KMS-11 (cell line): Measurements from ENCODE around the gene MYF6.

Experiments
- H2AFZ ChIP-seq: fragments of 200-600 bp; sonication (generic); 2 replicates; pipeline ENCODE4 v1.6.1; 2016; ENCODE audit warnings: antibody characterized with exemption, mixed run types, low read depth
- H3K27ac ChIP-seq: fragments of 200-600 bp; sonication (generic); 2 replicates; pipeline ENCODE4 v1.6.1; 2016; ENCODE audit warnings: mild to moderate bottlenecking, mixed run types
- H3K27me3 ChIP-seq: fragments of 200-600 bp; sonication (generic); 2 replicates; pipeline ENCODE4 v1.6.1; 2017; ENCODE audit warnings: mild to moderate bottlenecking, low read depth, mixed run types, moderate library complexity; ENCODE audit not compliant: insufficient read depth
- H3K36me3 ChIP-seq: fragments of 200-600 bp; sonication (generic); 2 replicates; pipeline ENCODE4 v1.6.1; 2017; ENCODE audit warnings: mild to moderate bottlenecking, mixed run types; ENCODE audit not compliant: insufficient read depth
- H3K4me1 ChIP-seq: fragments of 200-600 bp; sonication (generic); 2 replicates; pipeline ENCODE4 v1.6.1; 2016; ENCODE audit warnings: mild to moderate bottlenecking, low read depth, mixed run types; ENCODE audit not compliant: poor library complexity, severe bottlenecking
- H3K4me2 ChIP-seq: fragments of 200-600 bp; sonication (generic); 2 replicates; pipeline ENCODE4 v1.7.0; 2016; ENCODE audit warnings: mild to moderate bottlenecking, mixed run types
- H3K4me3 ChIP-seq: fragments of 200-600 bp; sonication (generic); IDR thresholded peaks from 2 replicates; pipeline ENCODE4 v1.6.1; 2017; ENCODE audit warnings: low read depth, low read length, mixed read lengths; ENCODE audit not compliant: insufficient read depth
- H3K79me2 ChIP-seq: fragments of 200-600 bp; sonication (generic); 2 replicates; pipeline ENCODE4 v1.6.1; 2016; ENCODE audit warnings: low read depth, mixed run types; ENCODE audit not compliant: insufficient read depth
- H3K9ac ChIP-seq: fragments of 200-600 bp; sonication (generic); 2 replicates; pipeline ENCODE4 v1.6.1; 2016; ENCODE audit warnings: mild to moderate bottlenecking, mixed run types
- H4K20me1 ChIP-seq: fragments of 200-600 bp; sonication (generic); 2 replicates; pipeline ENCODE4 v1.6.1; 2016; ENCODE audit warnings: mild to moderate bottlenecking, mixed run types; ENCODE audit not compliant: insufficient read depth
- TF ChIP-seq, protein P1 (sequence below): fragments of 200-600 bp; sonication (generic); conservative IDR thresholded peaks from 2 replicates; pipeline ENCODE4 v1.6.1; 2017; ENCODE audit warnings: low read depth, mild to moderate bottlenecking, antibody characterized with exemption, low read length, moderate library complexity, mixed read lengths

MYF6 gene

DNA sequence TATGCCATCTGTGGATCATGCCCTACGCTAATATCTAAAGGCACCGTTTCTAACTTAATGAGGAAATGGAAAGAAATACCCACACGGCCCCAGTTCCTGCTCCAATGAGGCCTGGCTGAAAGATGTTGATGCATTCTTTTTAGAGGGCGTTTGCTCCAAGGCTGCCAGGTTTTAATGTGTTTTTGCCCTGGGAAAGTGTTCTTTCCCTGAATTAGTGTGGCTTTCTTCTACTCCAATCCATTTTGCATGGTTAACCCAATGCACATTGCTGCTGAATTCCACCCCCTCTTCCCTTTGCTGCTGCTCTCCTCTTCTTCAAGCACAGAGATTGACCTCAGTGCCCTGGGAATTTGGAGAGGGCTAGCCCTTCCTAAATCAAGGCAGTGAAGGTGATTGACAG is 10.4 kb downstream of the MYF6 start:
- Histone ChIP-seq H3K4me3 (no peak overlapping the region), H3K9ac (no peak overlapping the region), H4K20me1 (no peaks in the 10 kb centered on the region), H3K36me3 (no peaks in the 10 kb centered on the region), H3K4me2 (no peak overlapping the region), H3K4me1 (no peaks in the 10 kb centered on the region), H3K27me3 (no peaks in the 10 kb centered on the region), H3K27ac (no peak overlapping the region), H2AFZ (no peak overlapping the region), H3K79me2 (no peaks in the 10 kb centered on the region)
- TF ChIP-seq, protein P1, sequence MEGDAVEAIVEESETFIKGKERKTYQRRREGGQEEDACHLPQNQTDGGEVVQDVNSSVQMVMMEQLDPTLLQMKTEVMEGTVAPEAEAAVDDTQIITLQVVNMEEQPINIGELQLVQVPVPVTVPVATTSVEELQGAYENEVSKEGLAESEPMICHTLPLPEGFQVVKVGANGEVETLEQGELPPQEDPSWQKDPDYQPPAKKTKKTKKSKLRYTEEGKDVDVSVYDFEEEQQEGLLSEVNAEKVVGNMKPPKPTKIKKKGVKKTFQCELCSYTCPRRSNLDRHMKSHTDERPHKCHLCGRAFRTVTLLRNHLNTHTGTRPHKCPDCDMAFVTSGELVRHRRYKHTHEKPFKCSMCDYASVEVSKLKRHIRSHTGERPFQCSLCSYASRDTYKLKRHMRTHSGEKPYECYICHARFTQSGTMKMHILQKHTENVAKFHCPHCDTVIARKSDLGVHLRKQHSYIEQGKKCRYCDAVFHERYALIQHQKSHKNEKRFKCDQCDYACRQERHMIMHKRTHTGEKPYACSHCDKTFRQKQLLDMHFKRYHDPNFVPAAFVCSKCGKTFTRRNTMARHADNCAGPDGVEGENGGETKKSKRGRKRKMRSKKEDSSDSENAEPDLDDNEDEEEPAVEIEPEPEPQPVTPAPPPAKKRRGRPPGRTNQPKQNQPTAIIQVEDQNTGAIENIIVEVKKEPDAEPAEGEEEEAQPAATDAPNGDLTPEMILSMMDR = no peak

DNA sequence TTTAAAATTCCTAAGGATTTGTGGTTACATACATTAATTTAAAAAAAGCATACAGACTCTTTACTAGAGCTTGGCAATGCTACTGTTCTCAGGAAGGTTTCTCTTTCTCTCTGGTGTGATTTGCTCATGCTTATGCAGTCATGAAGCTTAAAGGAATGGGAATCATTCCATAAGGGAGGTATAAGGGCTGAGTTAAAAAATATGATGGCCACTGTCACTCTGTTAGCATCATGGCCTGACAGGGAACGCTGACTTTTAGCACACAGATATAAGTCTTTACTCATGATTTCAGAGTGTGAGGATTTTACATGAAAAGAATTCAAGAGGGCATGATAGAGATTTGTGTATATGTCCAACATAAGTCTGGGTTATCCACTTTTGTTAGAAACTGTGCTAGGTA is 13.1 kb downstream of the MYF6 start:
- TF ChIP-seq, protein P1 = no peak
- Histone ChIP-seq H3K27ac (no peak overlapping the region), H3K36me3 (no peaks in the 10 kb centered on the region)

GRCh38 chr12:80721326-80721725 is 13.9 kb downstream of the MYF6 start:
- no peaks in the 10 kb centered on the region for H3K79me2 ChIP-seq
- H3K9ac ChIP-seq = no peak overlapping the region
- no peaks in the 10 kb centered on the region for H3K36me3 ChIP-seq
- H3K27ac ChIP-seq = no peak overlapping the region
- no peak overlapping the region for H3K4me2 ChIP-seq
- H4K20me1 ChIP-seq = no peaks in the 10 kb centered on the region
- no peaks in the 10 kb centered on the region for H3K27me3 ChIP-seq
- no peak overlapping the region for H3K4me3 ChIP-seq
- no peaks in the 10 kb centered on the region for H3K4me1 ChIP-seq
- TF ChIP-seq, protein P1 = no peak
- no peak overlapping the region for H2AFZ ChIP-seq

More for the DNA sequence above, 13.1 kb downstream of the MYF6 start:
- Histone ChIP-seq H3K4me3 (no peak overlapping the region), H3K9ac (no peak overlapping the region), H3K27me3 (no peaks in the 10 kb centered on the region), H3K4me1 (no peaks in the 10 kb centered on the region), H2AFZ (no peak overlapping the region), H3K4me2 (no peak overlapping the region), H3K79me2 (no peaks in the 10 kb centered on the region), H4K20me1 (no peaks in the 10 kb centered on the region)

DNA sequence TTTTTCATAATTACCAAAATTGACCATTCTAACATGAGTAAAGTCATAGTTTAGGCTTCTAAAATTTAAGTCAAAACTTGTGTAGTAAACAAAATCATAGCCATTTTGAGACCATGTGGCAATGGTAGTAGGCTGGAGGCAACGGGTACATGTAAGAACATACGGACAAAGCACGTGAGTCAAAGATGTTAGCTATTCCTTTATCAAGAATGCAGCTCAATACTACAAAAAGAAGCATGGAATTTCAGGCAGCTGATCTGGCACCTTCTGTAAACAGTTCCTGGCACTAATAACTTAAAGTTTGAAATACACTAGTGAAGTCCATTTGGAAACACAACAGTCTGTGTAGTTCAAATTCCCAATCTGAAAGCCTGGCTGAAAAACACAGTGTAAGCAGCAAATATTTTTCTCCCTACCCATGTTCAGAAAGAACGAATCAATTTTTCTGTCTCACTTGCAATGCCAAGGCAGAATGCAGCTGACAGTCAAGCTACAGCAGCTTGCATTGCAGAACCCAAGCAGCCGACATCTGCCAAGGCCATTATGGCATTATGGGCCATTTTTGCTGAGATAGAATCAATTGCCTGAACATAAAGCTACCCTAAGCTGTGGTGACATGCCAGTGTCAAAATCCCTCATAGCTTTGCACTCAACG is 38.5 kb downstream of the MYF6 start:
- no peak overlapping the region for H3K9ac ChIP-seq
- H3K4me3 ChIP-seq = no peak overlapping the region
- H3K36me3 ChIP-seq = no peaks in the 10 kb centered on the region
- no peak overlapping the region for H2AFZ ChIP-seq
- TF ChIP-seq, protein P1 = no peak
- no peaks in the 10 kb centered on the region for H3K4me1 ChIP-seq
- H3K27ac ChIP-seq = no peak overlapping the region
- H4K20me1 ChIP-seq = no peaks in the 10 kb centered on the region
- no peaks in the 10 kb centered on the region for H3K79me2 ChIP-seq
- no peak overlapping the region for H3K4me2 ChIP-seq
- H3K27me3 ChIP-seq = no peaks in the 10 kb centered on the region
